ENCODE results near the gene CSNK1A1.

GRCh38 chr5:149518620-149519019, 32.6 kb downstream of the CSNK1A1 start:
- TF ChIP-seq POLR2A (IDR thresholded peaks at IDR 0.05) (no peak), CTCF (IDR thresholded peaks at IDR 0.05) (no peak)

Measured in uterus (tissue), 2 donors.